NK-92 (cell line): ENCODE measurements around the gene ARHGEF6.

Experiments used
- DNase-seq: peaks from one replicate; lab custom pipeline; 2025; ENCODE audit not compliant: unreplicated experiment; lab: John Stamatoyannopoulos, UW

ARHGEF6 gene

DNA sequence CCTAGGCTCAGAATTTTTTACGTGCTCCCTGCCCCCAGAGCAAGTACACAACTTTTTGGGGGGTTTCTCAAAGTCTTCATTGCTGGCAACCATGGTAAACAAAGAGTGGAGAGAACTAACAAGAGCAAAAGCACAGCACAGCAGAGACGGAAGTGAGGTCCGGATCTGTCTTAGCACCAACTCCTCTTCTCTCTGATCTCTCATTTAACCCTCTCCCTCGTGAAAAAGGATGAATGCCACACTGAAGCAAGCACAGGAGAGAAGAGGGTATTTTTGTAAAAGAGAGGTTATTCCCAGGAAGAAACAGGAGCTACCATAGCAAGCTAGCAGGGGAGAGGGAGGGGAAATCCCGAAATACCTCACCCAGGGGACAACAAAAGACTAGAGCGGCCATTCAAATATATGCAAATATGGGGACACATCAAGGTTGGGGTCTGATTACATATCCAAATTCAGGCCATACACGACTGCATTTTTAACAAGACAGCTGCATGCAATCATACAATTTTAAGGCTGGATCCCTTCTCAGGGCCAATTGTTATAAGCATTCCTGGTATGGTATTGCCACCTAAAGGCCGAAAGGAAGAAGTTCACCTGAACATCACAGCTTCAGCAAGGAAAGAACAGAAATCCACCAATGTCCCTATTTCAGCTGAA lies 86.2 kb downstream of the ARHGEF6 start:
- DNase-seq = no peak

DNA sequence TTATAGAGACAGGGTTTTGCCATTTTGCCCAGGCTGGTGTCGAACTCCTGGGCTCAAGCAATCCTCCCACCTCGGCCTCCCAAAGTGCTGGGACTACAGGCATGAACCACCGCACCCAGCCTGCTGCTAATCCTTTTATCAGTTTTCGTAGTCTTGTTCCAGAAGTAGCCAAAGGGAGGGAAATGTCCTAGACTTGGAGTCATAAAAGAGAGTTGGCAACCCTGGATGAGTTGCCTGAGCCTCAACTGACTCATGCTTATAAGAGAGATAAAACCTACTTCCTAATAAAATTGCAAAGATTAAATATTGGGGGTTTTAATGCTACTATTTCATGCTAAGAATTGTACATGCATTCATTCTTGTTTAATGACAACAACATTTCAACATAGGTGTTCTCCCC lies 88.5 kb downstream of the ARHGEF6 start:
- no peak for DNase-seq

DNA sequence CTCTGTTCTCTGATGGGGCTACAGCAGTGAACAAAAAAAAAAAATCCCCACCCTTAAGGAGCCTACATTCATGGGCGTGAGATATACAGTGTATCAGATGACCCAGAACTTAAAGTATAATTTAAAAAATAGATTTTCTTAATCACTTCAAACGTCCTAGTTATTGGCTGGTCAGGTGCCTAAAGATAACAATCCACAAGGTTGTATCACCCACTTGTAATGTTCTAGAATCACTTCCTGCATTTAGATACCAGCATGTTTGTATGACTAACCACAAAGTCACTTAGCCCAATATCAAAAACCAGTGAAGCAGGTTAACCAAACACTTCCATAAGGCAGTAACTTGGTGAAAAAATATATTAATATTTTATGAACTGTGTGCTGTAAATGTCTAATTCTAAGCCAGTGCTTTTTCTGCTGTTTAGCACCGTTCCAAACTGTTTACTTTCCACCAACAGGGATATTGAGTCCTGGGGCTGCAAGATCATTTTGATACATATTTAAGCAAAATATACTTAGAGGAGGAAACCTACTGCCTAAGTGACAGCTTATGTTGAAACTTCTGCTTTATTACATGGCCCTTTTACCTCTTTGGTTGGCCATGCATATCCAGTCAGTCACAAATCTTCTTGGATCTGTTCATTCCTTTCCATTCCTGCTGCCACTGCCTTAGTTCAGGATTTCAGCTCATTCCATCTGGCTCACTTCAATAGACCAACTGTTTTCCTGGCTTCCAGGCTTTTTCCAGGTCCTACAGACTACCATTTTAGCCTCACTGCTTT lies 89.5 kb downstream of the ARHGEF6 start:
- DNase-seq = no peak

GRCh38 chrX:136689436-136689835 lies 91.3 kb downstream of the ARHGEF6 start:
- DNase-seq = no peak

GRCh38 chrX:136687457-136687856 lies 93.3 kb downstream of the ARHGEF6 start:
- DNase-seq = no peak

DNA sequence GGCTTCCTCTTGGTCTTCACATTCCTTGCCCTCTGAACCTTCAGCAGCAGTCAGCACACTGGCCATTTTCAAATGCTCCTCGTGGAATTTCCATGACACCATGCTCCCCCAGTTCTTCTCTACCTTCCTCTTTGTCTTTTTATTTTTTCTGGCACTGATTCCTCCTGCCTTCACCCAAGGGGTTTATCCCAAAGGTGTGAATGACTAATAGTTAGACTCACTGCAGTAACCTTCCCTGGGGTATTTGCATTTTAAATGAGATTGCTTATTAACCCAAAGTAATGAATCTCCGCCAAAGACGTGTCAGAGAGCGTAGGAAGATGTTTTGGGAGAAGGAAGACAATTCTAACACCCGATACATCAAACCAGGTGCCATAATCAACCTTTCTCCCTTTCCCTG lies 96.6 kb downstream of the ARHGEF6 start:
- DNase-seq = no peak

DNA sequence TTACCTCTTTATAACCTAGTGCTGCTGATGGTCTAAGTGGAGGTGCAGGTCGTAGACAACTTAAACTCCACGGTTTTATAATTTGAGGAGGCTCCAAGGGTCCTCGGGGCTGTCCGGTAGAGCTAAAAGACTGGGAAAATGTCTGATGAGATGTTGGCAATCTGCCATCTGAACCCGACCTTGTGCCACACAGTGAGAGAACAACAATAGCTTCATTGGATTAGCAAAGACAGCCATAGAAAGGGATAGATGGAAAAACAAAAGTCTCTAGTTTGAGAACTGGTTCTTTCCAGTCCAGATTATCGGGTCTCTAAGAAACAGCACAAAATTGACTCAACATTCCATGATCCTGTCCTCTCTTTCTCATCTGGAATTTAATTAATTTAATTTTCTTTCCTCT lies 101.2 kb downstream of the ARHGEF6 start:
- DNase-seq = no peak

GRCh38 chrX:136674270-136674985 lies 106.3 kb downstream of the ARHGEF6 start:
- DNase-seq = no peak

GRCh38 chrX:136671006-136671610 lies 109.6 kb downstream of the ARHGEF6 start:
- DNase-seq = no peak

DNA sequence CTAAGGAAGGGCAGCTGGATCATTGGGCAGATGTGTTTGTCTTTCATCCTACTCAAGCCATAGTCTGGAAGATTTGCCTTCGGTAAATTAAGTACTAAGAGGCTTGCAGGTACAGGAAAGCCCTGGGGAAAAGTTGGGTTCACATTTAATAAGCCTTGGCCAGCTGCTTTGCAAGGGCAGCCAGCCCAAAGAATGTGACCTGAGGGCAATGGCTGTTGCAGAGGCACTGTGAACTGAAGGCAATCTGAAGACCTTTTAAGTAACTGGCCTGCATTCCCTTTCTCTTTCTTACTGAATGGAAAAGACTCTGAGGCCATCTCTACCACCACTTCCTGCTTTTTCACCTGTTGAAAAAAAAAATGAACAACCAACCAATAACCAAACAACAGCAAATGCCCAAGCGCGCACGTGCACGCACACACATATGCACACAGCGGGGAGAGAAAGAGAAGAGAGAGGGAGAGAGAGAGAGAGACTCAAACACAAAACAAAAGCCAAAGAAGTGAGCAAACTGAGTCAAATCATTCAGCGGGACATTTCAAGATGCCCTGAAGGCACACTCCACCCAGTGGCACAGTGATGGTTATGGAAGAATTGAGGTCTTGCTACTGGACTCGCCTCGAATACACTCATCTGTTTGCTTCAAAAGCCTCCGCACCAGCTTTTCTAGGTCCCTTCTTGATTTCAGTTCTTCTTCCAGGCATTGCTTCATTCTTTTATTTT lies 113.1 kb downstream of the ARHGEF6 start:
- DNase-seq = no peak

DNA sequence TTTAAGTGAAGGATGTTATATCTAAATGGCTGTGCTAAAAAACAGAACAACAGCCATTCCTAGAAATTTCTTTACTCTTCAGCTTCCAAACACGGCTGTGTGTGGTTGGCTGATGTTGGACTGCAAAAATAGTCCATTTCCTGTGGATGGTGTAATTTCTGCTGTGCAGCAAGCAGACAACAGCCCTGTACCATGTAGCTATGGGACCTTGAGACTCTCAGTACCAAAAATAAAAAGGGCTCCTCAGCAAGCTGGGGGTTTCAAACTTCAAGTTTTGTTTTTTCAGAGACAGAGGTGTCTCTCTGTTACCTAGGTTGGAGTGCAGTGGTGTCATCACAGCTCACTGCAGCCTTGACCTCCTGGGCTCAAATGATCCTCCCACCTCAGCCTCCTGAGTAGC lies 114.6 kb downstream of the ARHGEF6 start:
- DNase-seq = no peak

DNA sequence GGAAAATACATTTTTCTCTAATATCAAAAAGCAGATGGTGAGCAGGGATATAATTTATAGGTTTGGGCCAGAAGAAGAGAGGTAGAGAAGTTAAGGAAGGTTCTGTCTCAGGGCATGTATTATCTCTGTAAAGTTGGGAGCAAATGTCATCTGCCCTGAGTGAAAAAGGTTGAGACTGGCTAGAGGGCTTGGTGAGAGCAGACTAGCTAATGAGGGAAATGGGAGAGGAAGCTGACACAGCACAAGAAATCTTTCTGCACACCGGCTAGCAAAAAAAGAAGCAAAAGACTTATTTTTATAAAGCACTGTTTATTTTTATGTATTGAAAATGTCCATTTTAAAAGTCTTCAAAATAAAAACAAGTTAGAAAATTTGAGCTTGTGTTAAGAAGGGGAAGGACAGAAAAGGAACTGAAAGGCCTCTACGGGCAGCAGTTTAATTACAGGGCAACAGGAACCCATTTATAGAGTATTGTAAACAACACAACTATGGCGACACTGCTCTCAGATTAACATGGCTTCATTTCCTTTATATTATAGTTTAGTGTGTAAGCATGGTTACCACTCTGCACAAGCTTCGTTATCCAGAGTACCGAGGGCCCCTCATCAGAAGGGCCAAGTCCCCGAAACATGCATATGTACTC lies 115.4 kb downstream of the ARHGEF6 start:
- DNase-seq = no peak

GRCh38 chrX:136662976-136663375 lies 117.8 kb downstream of the ARHGEF6 start:
- DNase-seq = no peak

DNA sequence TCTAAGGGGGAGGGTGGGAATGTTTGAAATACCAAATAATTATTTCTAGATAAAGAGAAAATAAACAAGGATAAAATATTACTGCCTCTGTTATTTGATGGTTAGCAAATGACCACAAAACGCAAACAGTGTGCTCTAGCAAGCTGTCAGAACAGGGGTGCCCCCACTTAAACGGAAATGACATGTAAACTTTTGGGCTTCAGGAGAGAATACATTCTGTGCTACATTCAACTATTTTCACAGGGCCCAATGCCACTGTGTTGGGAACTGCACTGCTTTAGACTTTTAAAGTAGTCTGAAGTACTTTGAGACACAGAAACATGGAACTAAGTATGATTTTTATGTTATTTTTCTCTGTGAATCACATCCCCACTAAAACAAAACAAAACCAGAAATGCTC lies 118.6 kb downstream of the ARHGEF6 start:
- DNase-seq = no peak

GRCh38 chrX:136660896-136661295 lies 119.8 kb downstream of the ARHGEF6 start:
- DNase-seq = no peak

DNA sequence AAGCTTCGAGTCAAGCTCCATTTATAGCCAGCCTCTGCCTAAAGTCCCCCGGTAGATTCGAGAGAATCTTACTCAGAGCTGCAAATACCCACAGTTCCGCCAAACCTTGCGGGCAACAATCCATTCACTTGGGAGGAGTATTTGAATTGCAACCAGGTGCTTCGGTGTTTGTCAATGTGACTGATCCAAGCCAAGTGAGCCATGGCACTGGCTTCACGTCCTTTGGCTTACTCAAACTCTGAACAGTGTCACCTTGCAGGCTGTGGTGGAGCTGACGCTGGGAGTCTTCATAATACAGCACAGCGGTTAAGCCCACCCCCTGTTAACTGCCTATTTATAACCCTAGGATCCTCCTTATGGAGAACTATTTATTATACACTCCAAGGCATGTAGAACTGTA lies 121.6 kb downstream of the ARHGEF6 start:
- no peak for DNase-seq

DNA sequence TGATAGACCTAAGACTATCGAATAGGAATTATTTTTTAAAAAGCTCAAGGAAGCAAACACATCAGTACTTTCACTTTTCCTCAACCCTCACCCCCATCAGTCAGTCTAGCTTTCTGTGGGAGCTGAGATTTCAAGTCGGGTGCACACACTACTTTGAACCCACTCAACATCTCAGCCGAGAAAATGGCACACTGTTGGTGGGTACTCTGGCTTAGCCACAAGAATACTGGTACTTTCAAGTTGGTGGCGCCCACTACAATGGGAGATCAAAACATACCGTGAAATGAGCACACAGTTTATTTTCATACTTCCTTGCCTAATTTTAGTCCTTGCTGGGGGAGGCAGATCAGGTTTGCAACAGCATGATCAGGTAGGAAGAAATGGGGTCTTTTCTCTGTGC lies 122.6 kb downstream of the ARHGEF6 start:
- no peak for DNase-seq

DNA sequence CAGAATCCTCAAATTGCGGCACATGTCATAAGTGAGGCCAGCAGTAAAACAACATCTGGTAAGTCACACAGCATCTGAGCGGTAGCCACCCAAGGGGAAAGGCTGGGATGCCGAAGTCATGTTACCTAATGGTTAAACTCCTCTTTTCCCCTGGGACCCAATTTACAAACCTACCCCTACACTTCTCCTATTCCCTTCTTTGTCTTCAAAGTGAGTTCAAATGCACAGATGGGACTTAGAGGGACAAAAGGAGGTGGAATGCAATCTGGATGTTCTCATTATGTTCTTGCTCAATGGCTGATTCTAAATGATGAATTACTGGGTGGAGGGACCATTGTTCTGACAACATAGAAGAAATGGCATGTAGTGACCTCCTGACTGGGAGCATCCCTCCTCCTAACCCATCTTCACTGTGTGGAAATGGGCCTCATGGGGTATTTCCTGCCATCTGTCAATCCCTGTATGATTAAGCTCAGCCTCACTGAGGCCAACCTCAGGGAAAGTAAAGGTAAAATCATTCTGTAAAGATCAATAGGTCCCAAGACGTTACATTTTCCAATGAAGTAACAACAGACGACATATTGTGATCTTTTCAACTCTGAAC lies 124.3 kb downstream of the ARHGEF6 start:
- no peak for DNase-seq

- no peak for DNase-seq
Observed at GRCh38 chrX:136652822-136653723, 127.7 kb downstream of the ARHGEF6 start.
